Lower leg skin (tissue), 3 donors: ENCODE data around the gene TMEM176A.

Experiments
- CTCF ChIP-seq, 3 donors: fragments of 450-650 bp; IDR thresholded peaks; one replicate each; pipeline ENCODE4 v1.5.1; 2016; ENCODE audit warnings: antibody characterized with exemption in 3 of 3, mild to moderate bottlenecking in 3 of 3, moderate library complexity in 2 of 3
- POLR2A ChIP-seq, 2 donors: fragments of 450-650 bp; IDR thresholded peaks; one replicate each; pipeline ENCODE4 v1.6.1; 2016 to 2017; ENCODE audit warnings: antibody characterized with exemption in 2 of 2, mild to moderate bottlenecking in 1 of 2, moderate library complexity in 1 of 2

GRCh38 chr7:150799741-150800580 is 608 bp upstream of the TMEM176A start, which contains the start of gene TMEM176B:
- TF ChIP-seq CTCF (IDR thresholded peaks at IDR 0.05) (no peak), POLR2A (IDR thresholded peaks at IDR 0.05) (no peak)
